Fibroblast of mammary gland (primary cell): ENCODE data around the gene TWF2.
A peak's percentile ranks its signal among the peaks of the same experiment; 100 is the strongest.

ENCODE experiments used
- DNase-seq: peaks from one replicate; pipeline ENCODE4 v3.0.0-alpha.2; 2010; ENCODE audit warnings: low read depth
- H3K4me3 ChIP-seq: 2 replicates; pipeline ENCODE4 v1.5.1; 2011; ENCODE audit warnings: low read depth, mild to moderate bottlenecking, low read length, moderate library complexity; ENCODE audit not compliant: control insufficient read depth
- CTCF ChIP-seq: conservative IDR thresholded peaks from 2 replicates; pipeline ENCODE4 v1.5.1; 2011; ENCODE audit warnings: low read depth, low read length, inconsistent platforms; ENCODE audit not compliant: control insufficient read depth, insufficient read depth

TWF2 gene

GRCh38 chr3:52233108-52233591, 5.8 kb downstream of the TWF2 start:
- TF ChIP-seq CTCF, result no peak
- DNase-seq, result no peak
- no peak overlapping the region for H3K4me3 ChIP-seq

- DNase-seq, result no peak
- no peak overlapping the region for H3K4me3 ChIP-seq
- no peak for TF ChIP-seq CTCF
These were observed 6.5 kb downstream of the TWF2 start for GRCh38 chr3:52232279-52233107.

GRCh38 chr3:52231502-52232278, 7.3 kb downstream of the TWF2 start:
- no peak overlapping the region for H3K4me3 ChIP-seq
- DNase-seq, result peak; percentile 52
- peak; percentile 75 for TF ChIP-seq CTCF

GRCh38 chr3:52230889-52231499, 8.0 kb downstream of the TWF2 start:
- no peak overlapping the region for H3K4me3 ChIP-seq
- DNase-seq, result no peak
- TF ChIP-seq CTCF, result no peak

DNA sequence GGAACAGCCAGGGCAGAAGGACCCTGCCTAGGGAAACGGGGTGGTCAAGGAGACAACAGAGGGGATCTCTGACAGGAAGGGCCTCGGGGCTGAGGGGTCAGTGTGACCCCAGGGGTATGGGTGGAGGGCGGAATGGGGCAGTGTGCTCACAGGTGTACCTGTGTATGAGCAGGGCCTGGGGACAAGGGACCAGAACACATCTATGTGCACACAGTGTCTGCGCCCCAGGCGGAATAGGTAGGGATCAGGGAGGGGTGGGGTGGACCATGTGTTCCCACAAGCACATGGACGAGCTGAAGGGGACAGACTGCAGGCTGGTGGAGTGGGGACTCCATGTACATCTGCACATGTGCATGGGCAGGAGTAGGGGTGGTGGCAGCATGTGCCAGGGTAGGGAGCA, 8.5 kb downstream of the TWF2 start:
- H3K4me3 ChIP-seq, result no peak overlapping the region
- no peak for DNase-seq
- no peak for TF ChIP-seq CTCF

DNA sequence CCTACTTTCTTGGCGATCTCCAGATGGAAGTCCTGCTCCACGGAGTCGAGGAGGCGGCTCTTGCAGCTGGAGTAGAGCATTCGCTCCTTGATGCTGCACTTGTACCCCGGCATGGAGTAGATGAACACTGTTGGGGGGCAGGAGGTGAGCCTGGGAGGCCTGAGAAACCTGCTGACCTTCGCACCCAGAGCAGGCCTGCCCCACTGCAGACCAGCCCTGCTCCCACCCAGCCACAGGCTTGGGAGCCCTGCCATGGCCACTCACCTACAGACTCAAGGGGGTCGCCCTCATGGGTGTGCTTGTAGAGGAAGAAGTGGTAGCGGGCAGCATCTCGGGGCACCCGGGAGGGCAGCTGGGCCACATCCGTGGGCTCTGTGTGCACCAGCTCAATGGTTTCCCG, 9.3 kb downstream of the TWF2 start:
- H3K4me3 ChIP-seq, result no peak overlapping the region
- DNase-seq, result no peak
- no peak for TF ChIP-seq CTCF
